ENCODE results near the gene CUX1. TPM values are rescaled to one million over a fixed set of nuclear protein-coding genes. Genes with fewer than 3 reads are reported as not detected.

CUX1 gene
- total RNA-seq, 1 experiment from 2014 or later = 53.5 TPM

GRCh38 chr7:101828301-101829020 is 11.0 kb downstream of the CUX1 start:
- Mint-ChIP-seq H3K36me3 (ENCODE audit: insufficient read depth in 1 of 3, low read depth in 3 of 3) (peaks cover 5 to 12% (median 6%) of the 10 kb centered on the region in 3 experiments; a peak in 6 of 7 replicates), H3K9me3 (no peaks in the 10 kb centered on the region), H3K4me3 (peak overlapping the region in 1 of 2 experiments; percentile 26; a peak in 1 of 5 replicates), H3K27ac (peak overlapping the region in 2 of 3 experiments; percentile 8 to 22; a peak in 4 of 7 replicates), H3K4me1 (peaks cover 39 to 53% of the 10 kb centered on the region in 2 experiments), H3K27me3 (ENCODE audit: low read depth) (no peaks in the 10 kb centered on the region)
- no peak overlapping the region for H3K27ac ChIP-seq (ENCODE audit: insufficient read length, low read depth, low read length)
- peaks cover 80% of the 10 kb centered on the region; the same call in 1 of the 2 replicates for H3K79me2 ChIP-seq (ENCODE audit: insufficient read depth, low read length)
- H3K9ac ChIP-seq (ENCODE audit: extremely low read depth, insufficient read length, low read length) = no peak overlapping the region
- H2AFZ ChIP-seq (ENCODE audit: low read length) = no peak overlapping the region
- no peak overlapping the region for H3K56ac ChIP-seq (ENCODE audit: insufficient read length, low read depth, low read length)
- H3K9me3 ChIP-seq (ENCODE audit: control insufficient read depth, low read depth, low read length) = no peaks in the 10 kb centered on the region
- no peak for DNase-seq
- H4K91ac ChIP-seq (ENCODE audit: insufficient read length, low read depth, low read length) = no peak overlapping the region
- H2BK12ac ChIP-seq (ENCODE audit: insufficient read length, low read depth, low read length) = no peak overlapping the region
- no peak overlapping the region for H3K18ac ChIP-seq (ENCODE audit: insufficient read length, low read depth, low read length)
- H3K4me1 ChIP-seq (ENCODE audit: insufficient read depth, low read length) = no peaks in the 10 kb centered on the region; the same call in 1 of the 2 replicates
- no peak overlapping the region for H2BK20ac ChIP-seq (ENCODE audit: low read depth, low read length, poor library complexity, severe bottlenecking)
- no peak overlapping the region for H3T11ph ChIP-seq (ENCODE audit: low read length)
- H3K14ac ChIP-seq (ENCODE audit: insufficient read depth, low read length) = no peak overlapping the region
- H4K8ac ChIP-seq (replicated peaks; ENCODE audit: insufficient read length, low read depth, low read length) = no peak overlapping the region
- H3K27me3 ChIP-seq (ENCODE audit: insufficient read depth, low read length) = no peaks in the 10 kb centered on the region
- H2BK120ac ChIP-seq (ENCODE audit: low read depth, low read length, poor library complexity, severe bottlenecking) = no peak overlapping the region
- no peak overlapping the region for H2BK5ac ChIP-seq (ENCODE audit: insufficient read length, low read length)
- no peak overlapping the region for H3K4ac ChIP-seq (ENCODE audit: low read depth, low read length)
- no peak overlapping the region for H2BK15ac ChIP-seq (ENCODE audit: low read depth, low read length)
- no CpG with 5 or more reads among the region's 11 CpGs for WGBS (ENCODE audit: extremely low coverage, insufficient read length, low lambda C conversion rate)
- H3K23me2 ChIP-seq (ENCODE audit: insufficient read length, low read depth, low read length, poor library complexity, severe bottlenecking) = no peaks in the 10 kb centered on the region
- no peak overlapping the region for H2AK5ac ChIP-seq (ENCODE audit: insufficient read length, low read length)
- H3K23ac ChIP-seq (ENCODE audit: insufficient read length, low read depth, low read length) = no peak overlapping the region
- no peak overlapping the region for H3K4me2 ChIP-seq (ENCODE audit: insufficient read depth, insufficient read length, low read length)
- no peak for TF ChIP-seq CTCF (conservative IDR thresholded peaks at IDR 0.05)
- peaks cover 8% of the 10 kb centered on the region for H3K79me1 ChIP-seq (ENCODE audit: insufficient read depth, low read depth, low read length, poor library complexity, severe bottlenecking)
- no peak overlapping the region for H4K5ac ChIP-seq (ENCODE audit: insufficient read length, low read depth, low read length)
- H4K20me1 ChIP-seq (ENCODE audit: control insufficient read depth, insufficient read depth, insufficient read length) = peaks cover 3% of the 10 kb centered on the region

All from H9 (cell line).